Endothelial cell of umbilical vein (primary cell): Measurements from ENCODE around the gene RPS6KA4. TPM values are rescaled to one million over a fixed set of nuclear protein-coding genes. Genes with fewer than 3 reads are reported as not detected.

Experiments used
- BruUV-seq: library from RNA; stranded (reverse); fragments of 400-500 nt; replicated peaks from 2 replicates; lab custom pipeline; 2021; lab: Mats Ljungman, UMichigan
- CTCF ChIA-PET: fragments of 300-600, 350-600 bp; sonication (Branson Sonifier 250); formaldehyde crosslinking; loops from one replicate; lab custom pipeline; 2021; ENCODE audit warnings: antibody characterized with exemption, inconsistent platforms; lab: Charles Lee
- POLR2A ChIA-PET: fragments of 300-600, 350-600 bp; sonication (Branson Sonifier 250); formaldehyde crosslinking; loops from one replicate; lab custom pipeline; 2021; ENCODE audit warnings: antibody characterized with exemption, inconsistent platforms; lab: Charles Lee
- DNase-seq: peaks from one replicate; pipeline ENCODE4 v3.0.0-alpha.2; 2011; ENCODE audit warnings: low read depth, low spot score
- FAIRE-seq: peaks from 2 replicates; lab custom pipeline; 2011; peaks lifted over from hg19 to GRCh38; lab: Jason Lieb, UNC
- H2AFZ ChIP-seq: 2 replicates; pipeline ENCODE4 v1.6.0; 2012; ENCODE audit warnings: low read depth, low read length, control low read depth, inconsistent platforms
- H3K27ac ChIP-seq: 2 replicates; pipeline ENCODE4 v1.5.1; 2011; ENCODE audit warnings: low read depth, mild to moderate bottlenecking, control low read depth, low read length, moderate library complexity; ENCODE audit not compliant: insufficient read depth
- H3K27me3 ChIP-seq, 2 experiments: 2 replicates each; pipeline versions ENCODE4 v1.6.0 to v1.6.1; 2011; ENCODE audit warnings: low read length in 2 of 2, mixed read lengths in 1 of 2; ENCODE audit not compliant: control insufficient read depth in 2 of 2, insufficient read depth in 2 of 2
- H3K36me3 ChIP-seq, 2 experiments: 2 replicates in 1 of 2; 3 replicates in 1 of 2; pipeline ENCODE4 v1.5.1; 2011; ENCODE audit warnings: low read length in 2 of 2, mild to moderate bottlenecking in 1 of 2, moderate library complexity in 1 of 2; ENCODE audit not compliant: control insufficient read depth in 2 of 2, insufficient read depth in 2 of 2; ENCODE audit errors: extremely low read depth in 1 of 2
- H3K4me1 ChIP-seq: 3 replicates; pipeline ENCODE4 v1.5.1; 2011; ENCODE audit warnings: mild to moderate bottlenecking, low read length; ENCODE audit not compliant: control insufficient read depth, insufficient read depth; ENCODE audit errors: extremely low read depth
- H3K4me2 ChIP-seq: 2 replicates; pipeline ENCODE4 v1.6.1; 2011; ENCODE audit warnings: low read length, control low read depth, mixed read lengths; ENCODE audit not compliant: insufficient read depth
- H3K4me3 ChIP-seq, 3 experiments: fragments of 200-600 bp in 1 of 3; sonication (generic), shearing (Covaris generic) in 1 of 3; replicated peaks in 1 of 3; 2 replicates each; pipeline ENCODE4 v1.5.1; 2011 to 2016; ENCODE audit warnings: control low read depth in 3 of 3, low read length in 3 of 3, mild to moderate bottlenecking in 2 of 3, inconsistent platforms in 1 of 3, low read depth in 1 of 3, moderate library complexity in 1 of 3; ENCODE audit not compliant: insufficient read depth in 1 of 3
- H3K79me2 ChIP-seq: 2 replicates; pipeline ENCODE4 v1.6.0; 2012; ENCODE audit warnings: low read length, inconsistent platforms; ENCODE audit not compliant: control insufficient read depth, insufficient read depth
- H3K9ac ChIP-seq: replicated peaks from 2 replicates; pipeline ENCODE3; 2011; ENCODE audit warnings: low read length, control low read depth; ENCODE audit not compliant: insufficient read depth; ENCODE audit errors: extremely low read depth
- H3K9me1 ChIP-seq: replicated peaks from 3 replicates; pipeline ENCODE4 v1.6.0; 2011; ENCODE audit warnings: mild to moderate bottlenecking, low read length; ENCODE audit not compliant: control insufficient read depth, insufficient read depth; ENCODE audit errors: extremely low read depth
- H3K9me3 ChIP-seq: replicated peaks from 2 replicates; pipeline ENCODE4 v1.5.1; 2012; ENCODE audit warnings: low read length, inconsistent platforms; ENCODE audit not compliant: control insufficient read depth, insufficient read depth
- H4K20me1 ChIP-seq: replicated peaks from 2 replicates; pipeline ENCODE3; 2011; ENCODE audit warnings: mild to moderate bottlenecking, low read length; ENCODE audit not compliant: control insufficient read depth, insufficient read depth; ENCODE audit errors: extremely low read depth
- CTCF ChIP-seq, 2 donors: IDR thresholded peaks; 1 replicate in 1 of 2; 2 replicates in 1 of 2; pipeline ENCODE4 v1.5.1; 2011; ENCODE audit warnings: low read length in 2 of 2, mild to moderate bottlenecking in 2 of 2, moderate library complexity in 2 of 2, control low read depth in 1 of 2, inconsistent platforms in 1 of 2, low read depth in 1 of 2; ENCODE audit not compliant: insufficient read depth in 1 of 2; ENCODE audit errors: extremely low read depth in 1 of 2
- EZH2 ChIP-seq: IDR thresholded peaks from 2 replicates; pipeline ENCODE4 v1.6.1; 2012; ENCODE audit warnings: borderline replicate concordance, low read depth, mild to moderate bottlenecking, moderate library complexity, low read length, inconsistent platforms; ENCODE audit not compliant: severe bottlenecking
- FOS ChIP-seq: IDR thresholded peaks from 2 replicates; pipeline ENCODE4 v1.6.1; 2011; ENCODE audit warnings: mild to moderate bottlenecking, low read length, moderate library complexity, borderline replicate concordance; ENCODE audit not compliant: insufficient read depth
- JUN ChIP-seq: IDR thresholded peaks from 2 replicates; pipeline ENCODE4 v1.6.1; 2011; ENCODE audit warnings: borderline replicate concordance, low read depth; ENCODE audit not compliant: insufficient read length, insufficient read depth
- MAX ChIP-seq: IDR thresholded peaks from 2 replicates; pipeline ENCODE4 v1.6.1; 2011; ENCODE audit not compliant: insufficient read depth, insufficient read length
- POLR2AphosphoS5 ChIP-seq: IDR thresholded peaks from 2 replicates; pipeline ENCODE4 v1.6.1; 2012; ENCODE audit warnings: low read depth, mild to moderate bottlenecking, control low read depth, low read length, moderate library complexity; ENCODE audit not compliant: insufficient read depth
- dilution Hi-C: fragments of 300-500 bp; cut with MboI; formaldehyde crosslinking; loops from one replicate; pipeline ENCODE4 v1.15.0; 2019; ENCODE audit warnings: low sequenced_read_pairs; ENCODE audit not compliant: extremely low pct_ligation_motif_present
- intact Hi-C: fragments of 100-400 bp; cut with micrococcal nuclease; formaldehyde crosslinking; loops from one replicate; pipeline ENCODE4 v1.10.0; 2022
- polyA plus RNA-seq, 4 experiments: library from polyadenylated mRNA; depleted of rRNA in 3 of 4; stranded (reverse) in 3 of 4; unstranded in 1 of 4; fragments of >200 nt; gene quantifications; 2 replicates each; pipeline versions ENCODE4 v1.2.1 to v1.2.3, GENCODE V29; 2011 to 2012; ENCODE audit warnings: missing spikeins in 1 of 4
- total RNA-seq: library from RNA; stranded (reverse); gene quantifications from 2 replicates; pipeline ENCODE4 v1.2.3, GENCODE V29; 2021

The RPS6KA4 gene
- total and polyA plus RNA-seq, 2 donors (not counting 3 experiments of a cell fraction or from before 2014, with no cell fraction given) = 26.5 to 44.1 TPM

GRCh38 chr11:64321533-64321932 lies 37.4 kb upstream of the RPS6KA4 start:
- FAIRE-seq (no peak), DNase-seq (no peak)
- Histone ChIP-seq H3K9ac (no peak overlapping the region), H2AFZ (no peak overlapping the region), H3K79me2 (peaks cover 4% of the 10 kb centered on the region), H3K27me3 (no peaks in the 10 kb centered on the region), H3K4me1 (peaks cover 9% of the 10 kb centered on the region), H3K9me3 (no peaks in the 10 kb centered on the region), H4K20me1 (no peaks in the 10 kb centered on the region), H3K4me3 (no peak overlapping the region), H3K4me2 (no peak overlapping the region), H3K9me1 (no peaks in the 10 kb centered on the region), H3K36me3 (peaks cover 0 to 11% of the 10 kb centered on the region in 2 experiments), H3K27ac (no peak overlapping the region)
- dilution Hi-C loops = no loop called here
- CTCF ChIA-PET = interaction anchor here (2.9 kb wide), 1 partner anchor 11 kb away, joined by 19 read pairs; no protein-coding TSS in a partner anchor
- POLR2A ChIA-PET = no interaction called here
- intact Hi-C loops = no loop called here
- BruUV-seq = no TSS peak
- TF ChIP-seq EZH2 (no peak), FOS (no peak), POLR2AphosphoS5 (no peak), JUN (no peak), CTCF (IDR thresholded peaks at IDR 0.05; ENCODE audit: extremely low read depth in 1 of 2, insufficient read depth in 1 of 2, low read depth in 1 of 2, low read length in 2 of 2) (no peak), MAX (no peak)
